SK-N-SH treated with all-trans-retinoic acid at 6 μM for 48 hours (cell line): ENCODE results near the gene ARHGAP29.

Experiments
- CSRNP3 ChIP-seq: fragments of 250-450 bp; sonication (Bioruptor Pico); IDR thresholded peaks from 2 replicates; pipeline ENCODE4 v1.5.1; 2021; ENCODE audit warnings: mild to moderate bottlenecking, moderate library complexity
- ESRRG ChIP-seq: fragments of 250-450 bp; sonication (Bioruptor Pico); IDR thresholded peaks from 2 replicates; pipeline ENCODE4 v1.6.1; 2021; ENCODE audit warnings: mild to moderate bottlenecking
- ISL1 ChIP-seq: fragments of 250-450 bp; sonication (Bioruptor Pico); IDR thresholded peaks from 2 replicates; pipeline ENCODE4 v2.1.2; 2022; ENCODE audit warnings: mild to moderate bottlenecking, moderate library complexity
- PATZ1 ChIP-seq: fragments of 250-450 bp; sonication (Bioruptor Pico); IDR thresholded peaks from 2 replicates; pipeline ENCODE4 v1.8.0; 2020; ENCODE audit warnings: mild to moderate bottlenecking, moderate library complexity, borderline replicate concordance
- RARB ChIP-seq: fragments of 250-450 bp; sonication (Bioruptor Pico); IDR thresholded peaks from 2 replicates; pipeline ENCODE4 v1.8.0; 2021; ENCODE audit warnings: mild to moderate bottlenecking, moderate library complexity
- SNAI2 ChIP-seq: fragments of 250-450 bp; sonication (Bioruptor Pico); IDR thresholded peaks from 2 replicates; pipeline ENCODE4 v1.5.0; 2020; ENCODE audit warnings: mild to moderate bottlenecking, moderate library complexity
- TCF4 ChIP-seq: fragments of 250-450 bp; sonication (Bioruptor Pico); IDR thresholded peaks from 2 replicates; pipeline ENCODE4 v1.8.0; 2021; ENCODE audit warnings: mild to moderate bottlenecking, moderate library complexity, borderline replicate concordance
- TOX ChIP-seq: fragments of 250-450 bp; sonication (Bioruptor Pico); IDR thresholded peaks from 2 replicates; pipeline ENCODE4 v1.8.0; 2021; ENCODE audit warnings: mild to moderate bottlenecking, moderate library complexity, borderline replicate concordance
- ZC3H10 ChIP-seq: fragments of 250-450 bp; sonication (Bioruptor Pico); IDR thresholded peaks from 2 replicates; pipeline ENCODE4 v1.5.1; 2021; ENCODE audit warnings: mild to moderate bottlenecking, moderate library complexity
- ZFP3 ChIP-seq: fragments of 250-450 bp; sonication (Bioruptor Pico); IDR thresholded peaks from 2 replicates; pipeline ENCODE4 v1.5.0; 2020; ENCODE audit warnings: mild to moderate bottlenecking, moderate library complexity
- ZFP30 ChIP-seq: fragments of 450-650 bp; formaldehyde crosslinking; IDR thresholded peaks from 2 replicates; pipeline ENCODE4 v1.5.0; 2022; ENCODE audit warnings: mild to moderate bottlenecking, moderate library complexity
- ZNF70 ChIP-seq: fragments of 450-650 bp; formaldehyde crosslinking; IDR thresholded peaks from 2 replicates; pipeline ENCODE4 v1.5.0; 2020; ENCODE audit warnings: mild to moderate bottlenecking, moderate library complexity

GRCh38 chr1:94125551-94126514 lies 111.6 kb downstream of the ARHGAP29 start:
- no peak for TF ChIP-seq TCF4
- TF ChIP-seq ZNF70 (CRISPR knock-in tag): no peak
- TF ChIP-seq ZFP3 (CRISPR knock-in tag): no peak
- TF ChIP-seq ZFP30 (CRISPR knock-in tag): no peak
- TF ChIP-seq ISL1 (CRISPR knock-in tag): no peak
- no peak for TF ChIP-seq PATZ1
- no peak for TF ChIP-seq ESRRG (CRISPR knock-in tag)
- TF ChIP-seq CSRNP3 (CRISPR knock-in tag): no peak
- TF ChIP-seq RARB (CRISPR knock-in tag): no peak
- TF ChIP-seq TOX: no peak
- no peak for TF ChIP-seq SNAI2
- no peak for TF ChIP-seq ZC3H10
